SH-SY5Y (cell line): ENCODE data around the gene INPP5A.

Experiments used
- GATA2 ChIP-seq: IDR thresholded peaks from 2 replicates; pipeline ENCODE4 v1.6.1; 2011; ENCODE audit warnings: mild to moderate bottlenecking, low read depth, low read length
- GATA3 ChIP-seq: IDR thresholded peaks from 2 replicates; pipeline ENCODE4 v1.6.1; 2011; ENCODE audit warnings: low read depth, mild to moderate bottlenecking, low read length, moderate library complexity

The INPP5A gene

DNA sequence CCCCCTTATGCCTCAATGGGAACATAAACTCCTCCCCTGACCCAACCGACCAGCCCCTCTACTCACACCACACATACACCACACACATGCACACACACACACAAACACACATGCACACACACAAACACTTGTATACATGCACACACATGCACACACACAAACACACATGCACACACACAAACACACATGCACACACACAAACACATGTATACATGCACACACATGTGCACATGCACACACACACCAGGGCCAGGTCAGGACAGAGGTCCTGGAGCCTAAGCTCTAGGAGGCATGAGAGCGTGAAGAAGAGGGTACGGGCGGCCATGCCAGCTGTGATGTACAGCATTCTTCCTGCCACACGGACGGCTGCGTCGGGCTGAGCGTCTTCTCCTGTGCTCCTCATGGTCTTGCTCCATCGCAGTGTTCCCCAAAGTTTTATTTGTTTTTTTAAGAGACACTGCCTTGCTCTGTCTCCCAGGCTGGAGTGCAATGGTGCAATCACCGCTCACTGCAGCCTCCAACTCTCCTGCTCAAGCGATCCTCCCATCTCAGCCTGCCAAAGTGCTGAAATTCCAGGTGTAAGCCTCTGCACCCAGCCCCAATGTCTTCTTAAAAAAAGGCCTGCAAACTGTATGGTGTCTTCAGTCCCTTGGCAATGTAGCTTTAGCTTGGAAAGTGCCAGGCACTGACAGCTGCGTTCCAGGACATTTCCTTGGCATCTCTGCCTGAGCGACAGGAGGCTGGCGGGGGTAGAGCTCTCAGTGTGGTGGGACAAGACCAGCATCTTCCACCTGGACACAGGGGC, 38.8 kb upstream of the INPP5A start:
- TF ChIP-seq GATA3 (no peak), GATA2 (no peak)

GRCh38 chr10:132499367-132499685, 38.3 kb upstream of the INPP5A start:
- TF ChIP-seq GATA3 (no peak), GATA2 (no peak)

- TF ChIP-seq GATA2 (no peak), GATA3 (no peak)
These were observed 36.7 kb upstream of the INPP5A start for GRCh38 chr10:132500781-132501415.

- TF ChIP-seq GATA2 (no peak), GATA3 (no peak)
These were observed 34.9 kb upstream of the INPP5A start for GRCh38 chr10:132502544-132503300.

DNA sequence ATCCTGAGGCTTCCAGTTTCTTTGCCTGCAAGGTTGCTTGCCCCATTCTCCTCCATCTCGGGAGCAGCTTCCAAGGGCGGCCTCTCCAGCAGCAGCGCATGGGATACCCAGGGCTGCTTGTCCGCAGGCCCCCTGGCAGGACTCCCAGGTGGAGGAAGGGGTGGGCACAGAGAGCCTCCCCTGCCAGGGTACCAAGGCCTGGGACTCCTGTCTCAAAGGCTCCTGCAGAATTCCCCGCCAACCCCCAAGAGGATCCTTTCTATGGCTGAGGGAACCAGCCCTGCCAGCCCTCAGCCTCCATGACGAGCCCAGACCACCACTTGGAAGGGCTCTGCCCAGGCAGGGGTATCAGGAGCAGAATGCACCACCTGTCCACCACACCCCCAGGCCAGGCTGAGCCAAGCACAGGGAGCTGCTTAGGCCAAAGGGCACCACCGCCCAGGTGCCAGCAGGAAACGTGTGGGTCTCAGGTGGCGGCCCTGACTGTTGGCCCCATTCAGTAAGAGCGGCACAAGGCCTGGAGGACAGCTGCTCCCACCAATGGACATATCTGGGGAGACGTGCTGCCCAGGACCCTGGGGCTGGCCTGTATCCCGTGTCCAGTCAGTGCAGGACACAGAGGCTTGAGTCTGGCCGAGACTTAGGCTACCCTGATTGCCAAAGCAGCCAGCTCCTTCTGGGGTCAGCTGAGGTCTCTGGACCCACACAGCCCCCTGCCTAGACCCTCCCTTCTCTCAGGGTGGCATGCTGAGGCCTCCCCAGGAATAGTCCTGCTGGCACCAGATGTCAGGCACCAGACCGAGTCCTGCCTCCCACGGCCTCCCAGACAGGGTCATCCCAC, 33.8 kb upstream of the INPP5A start:
- no peak for TF ChIP-seq GATA3
- TF ChIP-seq GATA2: no peak

- no peak for TF ChIP-seq GATA3
- no peak for TF ChIP-seq GATA2
These were observed 32.9 kb upstream of the INPP5A start for GRCh38 chr10:132504501-132505272.

DNA sequence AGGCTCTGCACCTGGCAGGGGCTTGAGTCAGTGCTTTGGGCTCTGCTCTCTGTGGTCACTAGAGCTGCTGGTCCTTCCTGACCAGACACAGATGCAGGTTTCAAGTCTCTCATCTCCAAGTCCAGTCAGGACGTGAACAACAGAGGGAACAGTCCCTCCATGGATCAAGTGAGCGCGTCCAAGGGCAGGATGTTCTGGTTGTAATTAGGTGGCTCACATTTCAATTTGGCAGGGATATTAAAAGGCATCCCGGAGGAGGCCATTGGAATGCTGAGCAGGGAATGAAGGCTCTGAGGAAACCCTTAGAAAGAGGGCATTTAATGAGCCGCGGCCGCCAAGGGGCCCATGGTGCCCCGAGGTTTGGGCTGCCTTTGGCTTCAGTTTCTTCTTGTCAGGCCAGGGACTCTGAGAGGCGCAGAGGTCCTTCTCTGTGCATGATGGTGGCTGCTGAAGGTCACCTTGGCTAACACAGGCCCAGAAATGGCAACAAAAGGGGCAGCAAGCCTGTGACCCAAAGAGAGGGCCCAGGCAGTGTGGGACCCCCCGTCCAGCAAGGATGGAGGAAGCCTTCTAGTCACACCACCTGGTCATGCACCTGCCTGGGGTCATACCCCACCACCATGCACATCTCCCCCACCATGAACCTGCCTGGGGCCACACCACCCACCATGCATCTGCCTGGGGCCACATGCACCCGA, 30.7 kb upstream of the INPP5A start:
- TF ChIP-seq GATA3 (no peak), GATA2 (no peak)

GRCh38 chr10:132507409-132507955, 30.1 kb upstream of the INPP5A start:
- TF ChIP-seq GATA2: no peak
- no peak for TF ChIP-seq GATA3

- TF ChIP-seq GATA3 (no peak), GATA2 (no peak)
These were observed 29.6 kb upstream of the INPP5A start for GRCh38 chr10:132507956-132508490.

GRCh38 chr10:132508581-132509443, 28.8 kb upstream of the INPP5A start:
- TF ChIP-seq GATA2 (no peak), GATA3 (no peak)

DNA sequence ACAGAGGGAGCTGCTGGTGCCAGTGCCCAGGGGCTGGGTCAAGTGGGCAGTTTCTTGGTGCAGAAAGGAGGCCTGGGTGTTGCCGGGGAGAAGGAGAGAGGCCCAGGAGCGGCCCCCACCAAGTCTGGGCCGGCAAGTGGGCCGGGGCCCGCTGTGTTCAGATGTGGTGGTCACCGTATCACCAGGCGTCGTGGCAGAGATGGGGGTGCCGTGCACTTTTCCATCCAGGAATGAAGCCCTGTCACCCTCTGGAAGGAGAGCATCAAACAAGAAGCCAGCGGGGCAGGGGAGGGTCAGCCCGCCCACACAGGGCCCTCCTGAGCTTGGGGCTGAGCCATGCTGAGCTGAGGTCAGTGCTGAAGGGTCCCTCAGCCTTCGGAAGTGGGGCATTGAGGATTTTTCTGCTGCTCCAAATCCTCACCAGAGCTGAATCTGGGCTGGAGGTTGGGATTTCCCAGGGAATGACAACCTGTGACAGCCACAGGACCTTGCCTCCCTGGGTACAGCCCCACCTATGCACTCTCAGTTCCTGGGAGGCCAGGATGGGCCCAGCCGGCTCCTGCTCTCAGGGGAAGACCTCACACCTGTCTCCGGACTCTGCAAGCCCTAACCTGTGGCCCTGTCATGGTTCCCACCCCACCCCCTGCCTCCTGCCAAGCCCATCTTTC, 27.9 kb upstream of the INPP5A start:
- TF ChIP-seq GATA3 (no peak), GATA2 (no peak)

GRCh38 chr10:132510174-132510611, 27.4 kb upstream of the INPP5A start:
- TF ChIP-seq GATA3: no peak
- TF ChIP-seq GATA2: no peak
